ENCODE results near the gene EPHB1. TPM values are rescaled to one million over a fixed set of nuclear protein-coding genes. Genes with fewer than 3 reads are reported as not detected.

EPHB1 gene
- total RNA-seq, 1 donor = 1.3 TPM

- H3K4me3 ChIP-seq (ENCODE audit: low read depth, low read length) = no peak overlapping the region
- no peak for DNase-seq (ENCODE audit: low read depth)
- TF ChIP-seq, protein P1, sequence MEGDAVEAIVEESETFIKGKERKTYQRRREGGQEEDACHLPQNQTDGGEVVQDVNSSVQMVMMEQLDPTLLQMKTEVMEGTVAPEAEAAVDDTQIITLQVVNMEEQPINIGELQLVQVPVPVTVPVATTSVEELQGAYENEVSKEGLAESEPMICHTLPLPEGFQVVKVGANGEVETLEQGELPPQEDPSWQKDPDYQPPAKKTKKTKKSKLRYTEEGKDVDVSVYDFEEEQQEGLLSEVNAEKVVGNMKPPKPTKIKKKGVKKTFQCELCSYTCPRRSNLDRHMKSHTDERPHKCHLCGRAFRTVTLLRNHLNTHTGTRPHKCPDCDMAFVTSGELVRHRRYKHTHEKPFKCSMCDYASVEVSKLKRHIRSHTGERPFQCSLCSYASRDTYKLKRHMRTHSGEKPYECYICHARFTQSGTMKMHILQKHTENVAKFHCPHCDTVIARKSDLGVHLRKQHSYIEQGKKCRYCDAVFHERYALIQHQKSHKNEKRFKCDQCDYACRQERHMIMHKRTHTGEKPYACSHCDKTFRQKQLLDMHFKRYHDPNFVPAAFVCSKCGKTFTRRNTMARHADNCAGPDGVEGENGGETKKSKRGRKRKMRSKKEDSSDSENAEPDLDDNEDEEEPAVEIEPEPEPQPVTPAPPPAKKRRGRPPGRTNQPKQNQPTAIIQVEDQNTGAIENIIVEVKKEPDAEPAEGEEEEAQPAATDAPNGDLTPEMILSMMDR (IDR thresholded peaks at IDR 0.05; ENCODE audit: insufficient read depth, low read depth, low read length) = no peak
These were observed 44.4 kb downstream of the EPHB1 start for GRCh38 chr3:134839422-134839821.

GRCh38 chr3:134839990-134840389, 44.9 kb downstream of the EPHB1 start:
- H3K4me3 ChIP-seq (ENCODE audit: low read depth, low read length) = no peak overlapping the region
- DNase-seq (ENCODE audit: low read depth) = no peak
- TF ChIP-seq, protein P1 (IDR thresholded peaks at IDR 0.05; ENCODE audit: insufficient read depth, low read depth, low read length) = no peak

GRCh38 chr3:134840459-134840858, 45.4 kb downstream of the EPHB1 start:
- DNase-seq (ENCODE audit: low read depth) = no peak
- no peak overlapping the region for H3K4me3 ChIP-seq (ENCODE audit: low read depth, low read length)
- TF ChIP-seq, protein P1 (IDR thresholded peaks at IDR 0.05; ENCODE audit: insufficient read depth, low read depth, low read length) = no peak

DNA sequence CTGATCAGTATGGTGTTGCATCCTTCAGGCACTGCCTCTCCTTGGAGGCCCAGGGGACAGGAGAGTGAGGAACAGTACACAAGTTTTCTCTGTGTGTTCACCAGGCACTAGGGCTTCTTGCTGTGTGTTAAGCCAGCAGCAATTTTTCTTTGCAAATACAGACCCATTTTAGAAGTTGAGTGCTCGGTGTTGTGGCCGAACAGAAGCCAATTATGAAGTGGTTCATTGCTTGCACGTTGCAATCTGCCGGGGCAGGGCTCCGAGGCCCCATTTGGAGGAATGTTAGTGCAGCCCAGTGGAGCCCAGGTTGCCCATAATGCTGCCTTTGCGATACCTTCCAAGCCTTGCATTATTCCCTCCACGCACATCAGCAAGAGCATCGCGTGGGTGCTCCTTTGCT, 51.0 kb downstream of the EPHB1 start:
- no peak overlapping the region for H3K4me3 ChIP-seq (ENCODE audit: low read depth, low read length)
- no peak for DNase-seq (ENCODE audit: low read depth)
- TF ChIP-seq, protein P1 (IDR thresholded peaks at IDR 0.05; ENCODE audit: insufficient read depth, low read depth, low read length) = no peak

GRCh38 chr3:134846911-134847317, 51.9 kb downstream of the EPHB1 start:
- TF ChIP-seq, protein P1 (IDR thresholded peaks at IDR 0.05; ENCODE audit: insufficient read depth, low read depth, low read length) = no peak
- no peak overlapping the region for H3K4me3 ChIP-seq (ENCODE audit: low read depth, low read length)
- peak; percentile 16 for DNase-seq (ENCODE audit: low read depth)

DNA sequence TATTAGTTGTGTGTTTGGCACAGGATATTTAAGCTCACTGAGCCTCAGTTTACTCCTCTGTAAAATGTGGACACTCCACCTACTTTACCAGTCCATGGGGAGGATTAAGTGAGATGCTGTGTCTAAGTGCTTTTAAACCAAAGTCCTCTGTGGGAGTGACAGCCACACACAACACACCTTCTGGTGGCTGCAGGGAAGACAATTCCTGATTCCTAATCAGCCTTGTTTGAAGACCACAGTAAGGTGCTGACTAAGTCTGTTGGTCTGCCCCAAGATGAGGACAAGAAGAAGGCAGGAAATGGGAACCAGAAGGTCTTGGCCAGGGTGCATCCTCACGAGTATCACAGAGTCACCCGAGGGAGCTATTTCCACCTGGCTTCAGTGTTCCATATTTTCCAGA, 52.3 kb downstream of the EPHB1 start:
- TF ChIP-seq, protein P1 (IDR thresholded peaks at IDR 0.05; ENCODE audit: insufficient read depth, low read depth, low read length) = no peak
- DNase-seq (ENCODE audit: low read depth) = no peak
- no peak overlapping the region for H3K4me3 ChIP-seq (ENCODE audit: low read depth, low read length)

GRCh38 chr3:134849561-134849960, 54.5 kb downstream of the EPHB1 start:
- no peak for DNase-seq (ENCODE audit: low read depth)
- TF ChIP-seq, protein P1 (IDR thresholded peaks at IDR 0.05; ENCODE audit: insufficient read depth, low read depth, low read length) = no peak
- H3K4me3 ChIP-seq (ENCODE audit: low read depth, low read length) = no peak overlapping the region
